GM20000 (cell line): ENCODE results near the gene CAMKMT.

Experiments used
- DNase-seq: peaks from one replicate; pipeline ENCODE4 v3.0.0; 2012; ENCODE audit warnings: low spot score
- CTCF ChIP-seq: IDR thresholded peaks from 2 replicates; pipeline ENCODE4 v1.5.1; 2012; ENCODE audit warnings: mild to moderate bottlenecking, control low read depth; ENCODE audit errors: extremely low read depth, missing control alignments

Gene CAMKMT

DNA sequence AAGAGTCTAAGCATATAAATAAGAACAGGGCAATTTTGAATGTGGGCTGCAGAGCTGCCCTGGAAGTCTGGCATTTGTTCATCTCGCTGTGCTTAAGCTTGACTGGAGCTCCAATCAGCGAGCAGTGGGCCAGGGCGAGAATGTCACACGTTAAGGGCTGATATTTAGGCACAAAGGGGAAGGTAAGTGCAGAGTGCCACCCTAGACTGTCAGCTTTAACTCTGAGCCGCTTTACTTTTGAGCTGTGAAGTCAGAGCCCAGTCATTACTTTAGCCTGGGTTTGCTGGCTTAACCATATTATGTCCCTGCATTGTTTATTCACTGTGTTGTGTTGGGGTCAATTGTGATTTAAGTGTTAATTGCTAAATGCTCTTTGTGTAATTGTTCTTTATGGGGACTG lies 343.6 kb downstream of the CAMKMT start:
- no peak for DNase-seq
- TF ChIP-seq CTCF = no peak

DNA sequence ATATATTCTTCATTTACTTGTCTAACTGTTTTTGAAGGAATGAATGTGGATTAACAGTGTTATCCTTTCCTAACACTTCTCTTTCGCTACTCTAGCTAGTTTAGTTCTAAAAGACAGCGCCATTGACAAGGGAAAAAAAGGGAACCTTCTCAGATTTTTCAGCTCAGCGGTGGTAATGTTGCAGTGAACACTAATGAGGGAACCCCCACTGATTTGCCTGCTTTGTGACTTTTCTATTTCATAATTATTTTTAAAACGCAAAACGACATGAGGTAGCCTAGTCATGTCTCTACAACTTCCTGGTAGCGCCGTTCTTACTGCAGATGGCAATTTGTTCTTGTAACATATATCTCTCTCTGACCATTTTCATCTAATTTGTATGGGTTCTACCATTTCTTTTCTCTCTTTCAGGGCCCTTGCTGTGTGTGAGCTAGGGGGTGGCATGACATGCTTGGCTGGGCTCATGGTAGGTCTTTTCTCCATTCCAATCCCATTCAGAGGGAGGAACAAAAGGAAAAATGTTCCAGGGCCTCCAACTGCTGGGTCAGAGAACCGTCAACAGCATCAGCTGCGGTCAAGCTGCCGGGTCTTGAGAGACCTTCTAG lies 344.2 kb downstream of the CAMKMT start:
- DNase-seq = no peak
- TF ChIP-seq CTCF = no peak

GRCh38 chr2:44706681-44707553 lies 345.2 kb downstream of the CAMKMT start:
- TF ChIP-seq CTCF = no peak
- no peak for DNase-seq

DNA sequence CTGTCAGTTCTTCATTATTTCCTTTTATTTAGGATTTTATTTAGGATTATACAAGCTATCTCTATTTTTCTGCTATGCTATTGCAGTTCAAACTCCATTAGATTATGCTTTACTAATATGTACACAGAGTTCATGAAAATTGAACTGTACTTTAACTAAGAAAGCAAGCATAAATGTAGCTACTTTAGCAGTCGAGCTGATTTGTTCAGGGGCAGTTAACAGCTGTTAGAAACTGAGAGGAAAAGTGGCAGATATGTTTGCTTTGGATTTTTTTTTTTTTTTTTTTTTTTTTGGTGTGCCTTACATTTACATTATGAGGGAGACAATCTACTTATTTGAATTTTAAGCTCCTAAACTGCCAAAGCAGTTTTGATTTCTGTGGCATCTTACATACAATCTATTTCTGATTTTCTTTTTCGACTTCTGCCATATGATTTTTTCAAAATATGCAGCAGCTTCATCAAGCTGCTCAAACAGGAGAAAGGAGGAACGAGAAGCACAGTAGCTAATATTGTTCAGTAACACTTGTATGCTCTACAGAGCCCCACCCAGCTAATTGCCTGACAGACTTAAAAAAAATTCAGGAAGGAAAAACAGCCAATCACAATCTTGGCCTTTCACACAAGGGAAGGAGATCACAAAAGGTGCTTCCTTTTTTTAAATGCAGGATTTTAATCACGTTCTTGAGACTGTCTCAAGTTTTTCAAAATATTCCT lies 346.4 kb downstream of the CAMKMT start:
- no peak for TF ChIP-seq CTCF
- peak; percentile 34 for DNase-seq

DNA sequence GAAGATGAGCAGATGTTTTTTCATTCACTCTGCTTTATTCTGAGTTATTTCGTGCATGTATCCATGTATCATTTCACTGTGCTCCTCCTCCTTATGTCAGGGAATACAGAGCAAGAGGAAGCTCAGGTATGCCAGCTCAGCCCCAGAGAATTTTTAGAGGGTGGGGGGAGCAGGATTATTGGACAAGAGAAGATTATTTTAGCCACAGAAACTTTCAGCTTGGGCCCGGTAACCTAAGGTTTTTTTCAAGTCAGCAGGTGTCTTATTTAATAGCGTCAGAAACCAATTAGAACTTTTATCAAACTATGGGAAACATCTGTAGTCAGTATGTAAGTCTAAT lies 346.9 kb downstream of the CAMKMT start:
- DNase-seq = no peak
- TF ChIP-seq CTCF = no peak

GRCh38 chr2:44713170-44713569 lies 351.4 kb downstream of the CAMKMT start:
- DNase-seq = no peak
- no peak for TF ChIP-seq CTCF

GRCh38 chr2:44715671-44716081 lies 353.9 kb downstream of the CAMKMT start:
- no peak for TF ChIP-seq CTCF
- no peak for DNase-seq
